ENCODE results near the gene FKBP15. TPM values are rescaled to one million over a fixed set of nuclear protein-coding genes. Genes with fewer than 3 reads are reported as not detected.
A peak's percentile ranks its signal among the peaks of the same experiment; 100 is the strongest.
"Not testable (repeated sequence)": the region's sequence is repeated elsewhere in the genome, so short reads cannot be mapped to it uniquely, and the experiment has no call there.

Gene FKBP15
- polyA plus RNA-seq (ENCODE audit: insufficient read length): 33.4 TPM
- long read RNA-seq, donor 1, partial matches to known transcripts: 14 of 16 reads
- long read RNA-seq, donor 1, other reads (novel, unspliced or antisense): 0 of 16 reads
- long read RNA-seq, donor 2, partial matches to known transcripts: 5 of 6 reads
- long read RNA-seq, donor 2, other reads (novel, unspliced or antisense): 0 of 6 reads
- long read RNA-seq, donor 3, partial matches to known transcripts: 0 of 2 reads
- long read RNA-seq, donor 3, other reads (novel, unspliced or antisense): 0 of 2 reads
- long read RNA-seq, donor 4, partial matches to known transcripts: 0 of 2 reads
- long read RNA-seq, donor 4, other reads (novel, unspliced or antisense): 0 of 2 reads
- long read RNA-seq, donor 5, full-length matches to known transcripts: 2 of 26 reads
- long read RNA-seq, donor 5, partial matches to known transcripts: 10 of 26 reads
- long read RNA-seq, donor 5, other reads (novel, unspliced or antisense): 14 of 26 reads
- long read RNA-seq, donor 6, partial matches to known transcripts: 16 of 17 reads
- long read RNA-seq, donor 6, other reads (novel, unspliced or antisense): 0 of 17 reads
- long read RNA-seq, donor 7, partial matches to known transcripts: 19 of 23 reads
- long read RNA-seq, donor 7, other reads (novel, unspliced or antisense): 0 of 23 reads
- long read RNA-seq, donor 8, partial matches to known transcripts: 5 of 6 reads
- long read RNA-seq, donor 8, other reads (novel, unspliced or antisense): 0 of 6 reads

GRCh38 chr9:113221003-113221799, at the start of gene FKBP15, which contains the start of gene SLC31A1:
FKBP15 (minus strand) TSS chr9:113221277; CDS start chr9:113221243, 34 bp downstream.
SLC31A1 (plus strand) TSS chr9:113221544; CDS start chr9:113256149, 34,605 bp downstream.
- DNase-seq: peak; percentile 98

GRCh38 chr9:113269871-113270270, 48.8 kb upstream of the FKBP15 start:
- no peak for DNase-seq

GRCh38 chr9:113269355-113269754, 48.3 kb upstream of the FKBP15 start:
- no peak for DNase-seq

DNA sequence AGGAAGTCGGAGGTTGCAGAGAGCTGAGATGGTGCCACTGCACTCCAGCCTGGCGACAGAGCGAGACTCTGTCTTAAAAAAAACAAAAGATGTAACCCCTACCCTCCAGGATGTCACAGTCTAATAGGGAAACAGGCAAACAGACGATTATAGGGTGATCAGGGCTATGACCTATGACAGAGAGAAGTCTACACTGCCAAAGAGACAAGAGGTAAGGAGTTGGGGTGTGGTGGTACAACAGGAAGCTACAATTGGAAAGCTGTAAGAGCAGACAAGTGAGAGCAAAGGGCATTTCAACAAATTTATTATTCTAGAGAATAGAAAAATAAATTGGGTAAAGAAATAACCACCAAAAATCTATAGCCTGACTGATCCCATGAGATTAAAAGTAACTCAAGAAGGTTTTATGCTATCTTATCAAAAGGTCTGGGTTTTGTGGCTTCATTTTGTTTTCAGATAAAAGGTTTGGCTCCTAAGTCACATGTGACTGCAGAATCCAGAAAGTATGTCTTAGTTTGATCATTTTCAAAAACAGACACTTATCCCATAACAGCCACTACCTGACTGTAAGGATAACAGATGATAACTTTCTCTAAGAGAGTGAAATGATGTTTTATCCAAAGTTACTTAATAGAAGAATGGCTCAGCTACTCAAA, 47.0 kb upstream of the FKBP15 start:
- no peak for DNase-seq

- no peak for DNase-seq
These were observed 45.1 kb upstream of the FKBP15 start for GRCh38 chr9:113266174-113266573.

GRCh38 chr9:113261917-113262671, 41.0 kb upstream of the FKBP15 start:
- no peak for DNase-seq

DNA sequence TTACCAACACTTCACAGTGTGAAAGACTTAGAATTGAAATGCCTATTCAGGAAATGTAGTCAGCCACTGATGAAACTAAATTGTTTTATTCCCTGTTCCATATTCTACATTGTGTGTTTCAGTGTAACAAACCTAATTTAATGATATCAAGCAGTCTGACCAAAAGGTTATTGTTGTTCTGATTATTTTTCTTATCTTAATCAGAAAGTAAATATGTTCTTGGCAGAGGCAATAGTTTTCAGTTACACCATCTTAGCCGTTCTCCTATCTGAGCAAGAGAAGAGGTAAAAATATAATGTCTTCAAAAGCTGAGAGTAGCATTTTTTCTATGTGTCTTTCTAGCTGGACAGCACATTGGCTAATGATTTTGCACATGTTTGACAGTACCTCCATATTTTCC, 37.2 kb upstream of the FKBP15 start:
- no peak for DNase-seq

DNA sequence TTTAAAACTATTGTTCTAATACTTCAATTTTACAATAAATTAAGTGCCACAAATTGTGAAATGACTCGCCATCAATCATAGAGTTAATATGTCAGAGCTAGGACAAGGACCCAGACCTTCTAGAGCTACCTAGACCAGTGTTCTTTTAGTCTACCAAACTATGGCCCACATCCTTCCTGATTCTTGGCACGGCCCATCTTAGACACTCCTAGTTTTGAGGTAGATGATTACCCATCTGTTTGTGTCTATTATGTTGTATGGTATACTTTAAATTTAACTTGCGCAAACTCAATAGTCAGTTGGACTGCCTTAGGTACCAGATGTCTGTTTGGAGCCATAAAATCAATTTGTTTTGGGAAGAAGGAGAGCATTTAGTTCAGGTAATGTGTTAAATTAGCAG, 36.8 kb upstream of the FKBP15 start:
- DNase-seq: no peak

- no peak for DNase-seq
These were observed 34.4 kb upstream of the FKBP15 start for GRCh38 chr9:113255438-113255837.

DNA sequence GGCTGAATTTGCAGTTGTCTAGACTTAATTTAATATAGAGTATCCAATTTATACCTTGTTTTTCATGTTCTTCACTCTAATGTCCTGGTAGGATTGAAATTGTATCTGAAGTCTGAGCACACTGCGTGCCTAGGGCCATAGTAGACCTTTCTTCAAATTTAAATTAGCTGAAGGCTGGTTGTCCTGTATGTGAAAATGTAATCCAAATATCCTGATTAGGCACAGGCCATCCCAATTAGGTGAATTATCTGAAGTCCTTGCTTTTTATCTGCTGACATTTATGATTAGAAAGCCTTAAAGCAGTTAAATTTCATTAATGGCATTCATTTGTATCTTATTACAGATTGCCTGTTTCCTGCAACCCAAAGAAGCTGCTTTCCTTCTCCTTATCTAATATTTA, 33.9 kb upstream of the FKBP15 start:
- DNase-seq: no peak

GRCh38 chr9:113250807-113251206, 29.7 kb upstream of the FKBP15 start:
- DNase-seq: no peak

DNA sequence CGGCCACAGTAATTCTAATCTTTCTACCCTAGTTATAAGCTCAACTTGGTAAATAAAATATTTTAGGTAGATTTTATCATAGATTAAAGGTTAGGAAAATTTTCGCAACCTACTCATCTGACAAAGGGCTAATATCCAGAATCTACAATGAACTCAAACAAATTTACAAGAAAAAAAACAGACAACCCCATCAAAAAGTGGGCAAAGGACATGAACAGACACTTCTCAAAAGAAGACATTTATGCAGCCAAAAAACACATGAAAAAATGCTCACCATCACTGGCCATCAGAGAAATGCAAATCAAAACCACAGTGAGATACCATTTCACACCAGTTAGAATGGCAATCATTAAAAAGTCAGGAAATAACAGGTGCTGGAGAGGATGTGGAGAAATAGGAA, 28.6 kb upstream of the FKBP15 start:
- DNase-seq: not testable (repeated sequence)

GRCh38 chr9:113247640-113248039, 26.6 kb upstream of the FKBP15 start:
- DNase-seq: no peak

DNA sequence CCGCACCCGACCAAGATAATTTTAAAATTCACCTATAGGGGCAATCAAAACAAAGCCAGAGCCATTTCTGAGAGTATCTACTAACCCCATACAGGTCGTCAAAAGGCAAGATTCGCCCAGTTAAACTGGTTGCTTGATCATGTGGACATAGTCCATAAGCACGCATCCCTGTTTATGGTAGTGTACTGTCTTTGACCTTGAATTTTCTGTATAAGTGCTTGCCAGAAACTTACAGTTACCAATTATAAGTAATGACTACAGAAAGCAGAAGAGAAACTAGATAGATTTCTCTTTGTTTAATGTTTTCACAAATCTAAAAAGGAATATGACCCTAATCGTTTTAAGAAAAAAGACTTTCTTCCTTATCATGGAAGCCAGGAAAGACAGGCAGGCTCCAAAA, 25.9 kb upstream of the FKBP15 start:
- DNase-seq: no peak

- DNase-seq: no peak
These were observed 24.8 kb upstream of the FKBP15 start for GRCh38 chr9:113245894-113246293.

DNA sequence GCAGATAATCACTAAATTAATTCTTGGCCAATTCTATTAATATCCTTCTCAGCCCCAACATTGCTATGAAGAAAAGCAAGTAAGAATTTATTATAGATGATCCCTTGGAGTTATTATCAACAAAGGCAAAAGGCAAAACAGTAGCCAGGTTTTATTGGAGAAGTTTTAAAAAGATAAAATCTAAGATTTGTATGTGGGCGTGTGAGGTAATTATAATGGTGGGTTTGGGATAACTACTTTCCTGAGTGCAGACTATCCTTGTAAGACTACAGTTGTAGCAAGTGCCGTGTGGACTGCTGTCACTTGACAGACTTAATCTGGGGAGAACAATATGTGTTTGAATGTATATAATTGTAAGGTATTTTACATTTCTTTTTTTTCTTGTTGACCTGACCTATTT, 23.5 kb upstream of the FKBP15 start:
- no peak for DNase-seq

DNA sequence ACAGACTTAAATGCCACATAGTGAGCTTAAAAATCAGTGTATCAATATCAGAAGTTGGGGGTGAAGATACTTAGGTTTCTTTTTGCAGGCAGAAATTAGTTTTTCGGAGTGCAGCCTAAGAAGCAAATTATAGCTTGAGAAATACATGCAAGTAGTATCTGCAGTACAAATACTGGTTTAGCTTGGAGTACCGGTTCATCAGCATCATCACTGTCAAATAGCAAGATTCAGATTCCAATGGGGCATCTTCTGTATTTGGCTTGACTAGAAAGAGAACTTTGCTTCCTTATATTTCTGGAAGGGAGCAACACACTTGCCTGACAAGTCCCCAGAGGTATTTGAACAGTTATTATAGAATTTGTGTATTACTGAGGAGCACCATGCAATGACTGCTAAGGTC, 20.1 kb upstream of the FKBP15 start:
- DNase-seq: no peak

DNA sequence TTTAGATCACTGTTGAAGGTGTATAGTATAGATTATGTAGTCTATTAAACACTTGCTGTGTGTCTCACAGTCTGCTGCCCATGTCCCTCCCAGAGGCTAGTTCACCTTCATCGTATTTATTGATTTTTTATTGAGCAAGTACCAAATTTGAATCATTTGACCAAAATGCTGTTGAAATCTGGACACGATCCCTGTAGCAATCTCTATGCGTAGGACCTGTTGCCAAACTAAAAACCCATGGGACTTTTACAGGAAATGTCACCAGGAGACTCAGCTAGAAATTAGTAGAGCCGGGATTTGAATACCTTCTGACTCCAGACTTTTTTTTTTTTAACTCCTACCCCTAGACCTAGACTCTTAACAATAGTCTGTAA, 17.8 kb upstream of the FKBP15 start:
- no peak for DNase-seq

DNA sequence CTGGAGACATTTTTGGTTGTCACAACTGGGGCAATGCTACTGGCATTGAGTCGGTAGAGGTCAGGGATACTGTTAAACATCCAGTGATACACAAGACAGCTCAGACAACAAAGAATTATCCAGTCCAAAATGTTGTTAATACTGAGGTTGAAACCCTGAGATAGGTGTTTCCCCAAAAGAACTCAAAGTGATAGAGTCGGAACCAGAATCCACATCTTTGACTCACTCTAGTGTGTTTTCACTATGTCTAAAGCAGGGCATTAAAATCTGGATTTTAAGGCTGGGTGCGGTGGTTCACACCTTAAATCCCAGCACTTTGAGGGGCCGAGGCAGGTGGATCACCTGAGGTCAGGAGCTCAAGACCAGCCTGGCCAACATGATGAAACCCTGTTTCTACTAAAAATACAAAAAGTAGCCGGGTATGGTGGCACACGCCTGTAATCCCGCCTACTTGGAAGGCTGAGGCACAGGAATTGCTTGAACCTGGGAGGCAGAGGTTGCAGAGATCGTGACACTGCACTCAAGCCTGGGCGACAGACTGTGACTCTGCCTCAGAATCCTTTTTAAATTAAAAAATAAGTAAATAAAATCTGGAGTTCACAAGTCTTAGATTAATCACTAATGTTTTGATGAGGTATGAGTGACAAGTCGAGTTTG, 17.3 kb upstream of the FKBP15 start:
- no peak for DNase-seq

DNA sequence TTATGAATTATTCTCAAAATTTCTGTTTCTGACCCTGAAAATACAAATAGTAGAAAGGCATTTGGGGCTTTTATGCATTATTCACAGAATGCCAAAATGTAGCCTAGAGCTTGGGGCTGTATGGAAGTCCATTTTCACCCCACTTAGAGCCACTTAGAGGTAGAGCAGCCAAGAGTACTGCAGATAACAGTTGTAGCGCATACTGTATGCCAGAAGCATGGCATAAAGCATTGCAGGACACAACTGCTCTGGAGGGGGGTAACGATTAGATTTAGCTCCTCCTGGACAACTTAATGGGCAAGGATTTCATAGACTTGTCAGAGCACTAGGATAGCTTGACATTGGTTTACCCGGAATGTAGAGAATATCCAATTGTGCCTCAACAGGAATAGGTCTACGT, 15.9 kb upstream of the FKBP15 start:
- DNase-seq: no peak

Measured in left kidney (tissue), 8 donors.